GM21737 (cell line): ENCODE results near the gene ABCD2.
"Not testable (repeated sequence)": the region's sequence is repeated elsewhere in the genome, so short reads cannot be mapped to it uniquely, and the experiment has no call there.

Experiments used
- ATAC-seq: cut with Tn5 transposase; IDR thresholded peaks from one replicate; pipeline ENCODE4 v1.9.1; 2021; ENCODE audit warnings: mild to moderate bottlenecking, moderate library complexity; ENCODE audit not compliant: unreplicated experiment

ABCD2 gene

DNA sequence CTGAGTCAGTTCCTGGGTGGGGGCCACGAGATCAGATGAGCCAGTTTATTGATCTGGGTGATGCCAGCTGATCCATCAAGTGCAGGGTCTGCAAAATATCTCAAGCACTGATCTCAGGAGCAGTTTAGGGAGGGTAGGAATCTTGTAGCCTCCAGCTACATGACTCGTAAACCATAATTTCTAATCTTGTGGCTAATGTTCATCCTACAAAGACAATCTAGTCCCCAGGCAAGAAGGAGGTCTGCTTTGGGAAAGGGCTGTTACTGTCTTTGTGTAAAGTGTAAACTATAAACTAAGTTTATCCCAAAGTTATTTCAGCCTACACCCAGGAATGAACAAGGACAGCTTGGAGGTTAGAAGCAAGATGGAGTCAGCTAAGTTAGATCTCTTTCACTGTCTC is 75.4 kb downstream of the ABCD2 start:
- ATAC-seq = not testable (repeated sequence)

DNA sequence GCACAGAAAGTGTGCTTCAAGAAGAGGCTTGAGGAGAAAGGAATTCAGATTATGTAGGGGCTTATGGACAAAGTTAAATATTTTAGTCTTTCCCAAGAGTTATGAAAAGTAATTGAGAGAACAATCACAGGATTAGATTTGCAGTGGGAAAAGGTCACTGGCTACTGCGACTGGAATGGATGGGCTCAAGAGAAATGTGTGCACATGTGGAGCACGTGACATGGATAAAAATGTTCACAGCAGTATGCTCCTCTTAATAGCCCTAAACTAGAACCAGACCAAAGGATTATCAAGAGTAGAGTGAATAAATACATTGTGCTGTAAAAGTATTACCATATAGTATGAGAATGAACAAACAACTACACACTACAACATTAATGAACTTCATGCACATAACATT is 78.1 kb downstream of the ABCD2 start:
- no peak for ATAC-seq

DNA sequence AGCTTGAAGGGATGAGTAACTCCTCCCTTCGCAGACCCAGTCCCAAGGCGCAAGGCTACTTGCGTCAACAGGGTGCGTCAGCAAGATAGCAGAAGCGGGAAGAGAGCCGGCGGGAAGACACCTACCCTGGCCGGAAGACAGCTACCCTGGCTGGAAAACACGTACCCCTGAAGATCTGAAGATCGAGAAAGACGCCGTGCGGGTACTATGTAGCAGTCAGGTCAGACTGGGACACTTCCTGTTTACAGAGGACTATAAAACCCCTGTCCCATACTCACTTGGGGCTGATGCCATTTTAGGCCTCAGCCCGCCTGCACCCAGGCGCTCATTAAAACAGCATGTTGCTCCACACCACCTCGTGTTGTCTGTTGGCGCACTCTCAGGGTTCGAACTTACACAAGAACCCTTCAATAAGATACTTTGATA is 80.9 kb downstream of the ABCD2 start:
- no peak for ATAC-seq

DNA sequence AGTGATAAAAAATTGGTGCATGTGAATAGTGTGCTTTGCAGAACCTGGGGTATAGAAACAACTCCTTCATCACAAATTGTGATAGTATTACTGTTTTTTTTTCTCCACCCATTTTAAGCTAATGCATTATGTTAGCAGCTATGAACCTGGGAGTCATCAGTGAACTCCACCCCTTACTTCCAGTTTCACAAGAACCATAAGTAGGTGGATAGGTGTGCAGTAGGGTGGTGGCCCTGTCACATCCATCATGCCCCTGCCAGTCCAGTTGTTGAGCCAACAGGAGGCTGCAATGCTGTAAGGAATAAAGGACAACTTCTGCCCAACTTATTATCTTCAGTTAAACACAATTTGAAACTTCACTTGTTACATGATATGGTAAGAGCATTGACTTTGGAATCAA is 85.7 kb downstream of the ABCD2 start:
- ATAC-seq = no peak

DNA sequence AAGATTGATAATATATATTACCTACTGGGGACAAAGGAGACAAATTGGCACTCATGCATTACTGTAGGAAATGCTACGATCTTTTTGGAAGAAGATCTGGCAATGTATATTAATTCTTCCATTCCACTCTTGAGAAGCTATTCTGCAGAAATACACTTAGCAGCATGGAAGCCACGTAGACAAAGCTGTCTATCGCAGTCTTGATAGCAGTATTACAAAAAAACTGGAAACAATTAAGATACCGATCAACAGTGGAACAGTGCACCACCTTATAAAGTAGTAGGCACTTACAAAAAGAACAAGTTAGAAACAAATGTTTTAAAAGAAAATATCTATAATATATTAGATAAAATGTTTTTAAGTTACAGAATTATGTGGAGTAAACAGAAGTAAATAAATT is 87.2 kb downstream of the ABCD2 start:
- ATAC-seq = no peak

- ATAC-seq = no peak
Observed at GRCh38 chr12:39526974-39527373, 92.6 kb downstream of the ABCD2 start.

GRCh38 chr12:39522167-39522566 is 97.4 kb downstream of the ABCD2 start:
- ATAC-seq = not testable (repeated sequence)

DNA sequence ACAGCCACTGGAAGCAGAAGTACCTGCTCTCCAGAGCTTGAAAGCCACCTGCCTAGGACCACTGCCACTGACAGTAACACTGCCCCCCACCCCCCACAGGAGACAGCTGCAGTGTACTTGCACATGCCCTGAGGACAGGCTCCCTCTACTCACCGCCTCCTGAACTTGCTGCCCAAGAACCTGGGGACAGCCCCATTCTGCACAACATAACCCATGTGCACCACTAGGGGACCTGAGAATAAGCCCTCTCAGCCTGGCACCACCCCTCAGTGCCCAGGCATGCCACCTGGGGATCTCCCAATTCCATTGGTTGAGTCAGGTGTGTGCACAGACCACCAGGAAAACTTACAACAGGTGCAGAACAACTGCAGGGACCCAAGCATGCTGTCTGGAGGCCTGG is 109.6 kb downstream of the ABCD2 start:
- ATAC-seq = no peak

DNA sequence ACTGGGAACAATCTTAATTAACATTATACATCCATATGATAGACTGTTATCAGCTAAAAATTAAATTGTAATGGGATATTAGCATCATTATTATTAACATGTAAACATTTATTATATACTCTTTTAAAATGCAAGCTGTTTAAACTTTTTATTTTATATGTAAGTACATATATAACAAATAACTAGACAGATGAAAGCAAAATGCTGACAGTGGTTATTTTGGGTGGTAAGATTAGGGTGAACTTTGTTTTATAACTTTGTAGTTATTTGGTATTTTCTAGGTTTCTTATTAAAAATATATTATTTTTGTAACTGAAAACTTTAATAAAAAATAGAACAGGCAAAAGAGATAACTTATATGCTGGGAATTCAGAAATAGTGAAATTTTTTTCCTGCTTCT is 114.0 kb downstream of the ABCD2 start:
- no peak for ATAC-seq

DNA sequence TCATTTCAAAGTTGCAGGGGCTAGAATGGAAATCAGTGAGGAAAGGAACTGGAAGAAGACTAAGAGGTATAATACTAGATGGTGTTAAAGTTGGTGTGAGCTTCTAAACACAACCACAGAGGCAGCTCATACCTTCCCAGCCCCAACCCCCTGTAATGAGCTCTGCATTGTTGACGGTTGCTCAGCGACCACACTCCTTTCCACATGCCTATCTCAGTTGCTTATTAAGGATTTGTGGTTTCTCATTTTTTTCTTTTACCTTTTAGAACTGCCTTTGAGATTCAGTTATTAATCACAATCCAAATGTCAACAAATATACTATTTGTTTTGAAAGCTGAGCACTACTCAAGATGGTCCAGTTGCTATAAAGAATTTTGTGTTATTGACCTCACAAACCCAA is 114.6 kb downstream of the ABCD2 start:
- ATAC-seq = no peak

- no peak for ATAC-seq
Observed at GRCh38 chr12:39503439-39503838, 116.2 kb downstream of the ABCD2 start.

DNA sequence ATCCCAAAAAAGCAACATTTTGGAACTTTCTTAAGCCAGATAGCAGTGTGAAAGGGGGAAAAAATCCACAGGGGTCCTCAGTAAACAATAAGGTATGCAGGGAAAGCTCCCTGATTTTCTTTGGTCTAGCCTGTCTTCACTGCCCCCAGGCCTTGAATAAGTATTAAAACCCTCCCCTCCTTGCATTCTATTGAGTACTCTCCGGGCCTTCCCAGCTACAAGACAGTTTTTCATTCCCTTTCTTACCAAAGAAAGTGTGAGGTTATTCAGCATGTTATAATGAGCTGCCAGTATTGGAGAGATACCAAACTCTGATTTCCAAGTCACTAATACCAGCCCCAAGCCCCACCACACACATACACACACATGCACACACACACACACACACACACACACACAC is 116.9 kb downstream of the ABCD2 start:
- ATAC-seq = no peak
